ENCODE measurements around the gene ASTL. TPM values are rescaled to one million over a fixed set of nuclear protein-coding genes. Genes with fewer than 3 reads are reported as not detected.

ASTL gene
- total RNA-seq, 2 donors from 2014 or later = not detected

GRCh38 chr2:96120091-96120720 lies 18.1 kb downstream of the ASTL start:
- no peak for DNase-seq
- Histone ChIP-seq H3K36me3 (replicated peaks in 1 of 2; ENCODE audit: insufficient read depth in 1 of 2, low read depth in 2 of 2) (no peaks in the 10 kb centered on the region), H3K27me3 (peaks cover 0 to 5% of the 10 kb centered on the region in 2 donors), H3K4me3 (no peak overlapping the region), H3K4me1 (peaks cover 14% of the 10 kb centered on the region), H3K27ac (no peak overlapping the region), H3K9me3 (no peaks in the 10 kb centered on the region)
- intact Hi-C loops (cut with DNase I) = no loop called here
- WGBS, 2 donors = 35 to 39% methylated on average over 11 of the region's 11 CpGs
- TF ChIP-seq POLR2A (IDR thresholded peaks at IDR 0.05) (no peak), CTCF (IDR thresholded peaks at IDR 0.05) (no peak)
- ATAC-seq = no peak

GRCh38 chr2:96119389-96119751 lies 18.9 kb downstream of the ASTL start:
- intact Hi-C loops (cut with DNase I) = loop anchor here (10.0 kb wide), 2 partner anchors 55 to 95 kb away; no protein-coding TSS in a partner anchor
- H3K27me3 ChIP-seq = peaks cover 0 to 5% of the 10 kb centered on the region in 2 donors

GRCh38 chr2:96118698-96119388 lies 19.5 kb downstream of the ASTL start:
- TF ChIP-seq CTCF (IDR thresholded peaks at IDR 0.05) (no peak), POLR2A (IDR thresholded peaks at IDR 0.05) (no peak)
- intact Hi-C loops (cut with DNase I) = loop anchor here (10.0 kb wide), 2 partner anchors 56 to 94 kb away; no protein-coding TSS in a partner anchor
- H3K4me1 ChIP-seq = peaks cover 14% of the 10 kb centered on the region
- no peaks in the 10 kb centered on the region for H3K9me3 ChIP-seq
- WGBS, 2 donors = 84% methylated on average over 10 to 13 of the region's 13 CpGs
- no peak overlapping the region for H3K4me3 ChIP-seq
- no peak overlapping the region for H3K27ac ChIP-seq
- no peak for DNase-seq
- peaks cover 0 to 5% of the 10 kb centered on the region in 2 donors for H3K27me3 ChIP-seq
- ATAC-seq = no peak
- H3K36me3 ChIP-seq (replicated peaks in 1 of 2; ENCODE audit: insufficient read depth in 1 of 2, low read depth in 2 of 2) = no peaks in the 10 kb centered on the region

More at GRCh38 chr2:96119389-96119751, 18.9 kb downstream of the ASTL start:
- Histone ChIP-seq H3K27ac (no peak overlapping the region), H3K9me3 (no peaks in the 10 kb centered on the region), H3K36me3 (replicated peaks in 1 of 2; ENCODE audit: insufficient read depth in 1 of 2, low read depth in 2 of 2) (no peaks in the 10 kb centered on the region), H3K4me1 (peaks cover 14% of the 10 kb centered on the region), H3K4me3 (no peak overlapping the region)
- TF ChIP-seq POLR2A (IDR thresholded peaks at IDR 0.05) (no peak), CTCF (IDR thresholded peaks at IDR 0.05) (no peak)
- ATAC-seq (no peak), DNase-seq (no peak)
- 82 to 93% methylated on average over 3 to 5 of the region's 5 CpGs for WGBS, 2 donors

- H3K9me3 ChIP-seq = no peaks in the 10 kb centered on the region
- intact Hi-C loops (cut with DNase I) = loop anchor here (10.0 kb wide), 2 partner anchors 57 to 93 kb away; no protein-coding TSS in a partner anchor
- peaks cover 14% of the 10 kb centered on the region for H3K4me1 ChIP-seq
- H3K36me3 ChIP-seq (replicated peaks in 1 of 2; ENCODE audit: insufficient read depth in 1 of 2, low read depth in 2 of 2) = no peaks in the 10 kb centered on the region
- no peak overlapping the region for H3K4me3 ChIP-seq
- H3K27me3 ChIP-seq = peaks cover 0 to 5% of the 10 kb centered on the region in 2 donors
- TF ChIP-seq POLR2A (IDR thresholded peaks at IDR 0.05) (no peak), CTCF (IDR thresholded peaks at IDR 0.05) (peak in 1 of 7 experiments; percentile 9)
- 42 to 46% methylated on average over 9 to 17 of the region's 17 CpGs for WGBS, 2 donors
- ATAC-seq (no peak), DNase-seq (no peak)
- H3K27ac ChIP-seq = no peak overlapping the region
These were observed 20.4 kb downstream of the ASTL start for GRCh38 chr2:96117701-96118588.

All from body of pancreas (tissue), 4 donors.